Urinary bladder (tissue), 4 donors: ENCODE data around the gene SPP1. TPM values are rescaled to one million over a fixed set of nuclear protein-coding genes. Genes with fewer than 3 reads are reported as not detected.

Experiments
- DNase-seq: peaks from one replicate; pipeline ENCODE4 v3.0.0-alpha.2; 2015; ENCODE audit errors: extremely low spot score
- H3K27ac ChIP-seq: one replicate; pipeline ENCODE4 v1.5.1; 2013; ENCODE audit warnings: low read depth, mild to moderate bottlenecking, moderate library complexity
- H3K36me3 ChIP-seq: one replicate; pipeline ENCODE4 v1.6.1; 2013; ENCODE audit warnings: mild to moderate bottlenecking, moderate library complexity; ENCODE audit not compliant: insufficient read depth
- H3K4me1 ChIP-seq: one replicate; pipeline ENCODE4 v1.6.1; 2013; ENCODE audit warnings: mild to moderate bottlenecking, moderate library complexity; ENCODE audit not compliant: insufficient read depth
- H3K4me3 ChIP-seq: one replicate; pipeline ENCODE4 v1.5.1; 2013; ENCODE audit warnings: low read depth, low read length
- WGBS: extraction: QIAGEN DNeasy Blood & Tissue Kit; methylation state at CpG from one replicate; pipeline ENCODE4 v1.1.7; 2013; 5-methylcytosine and 5-hydroxymethylcytosine counted together
- polyA plus RNA-seq: library from polyadenylated mRNA; stranded (reverse); fragments of 200-250 nt; gene quantifications from one replicate; pipeline ENCODE4 v1.2.3, GENCODE V29; 2013
- total RNA-seq: library from RNA; depleted of rRNA; stranded (reverse); fragments of >200 nt; gene quantifications from one replicate; pipeline ENCODE4 v1.2.3, GENCODE V29; 2014
- donor health status: healthy with polysubstance abuse.
- donor health status: healthy.

The SPP1 gene
- total and polyA plus RNA-seq, 2 donors: 20.6 to 76.1 TPM

DNA sequence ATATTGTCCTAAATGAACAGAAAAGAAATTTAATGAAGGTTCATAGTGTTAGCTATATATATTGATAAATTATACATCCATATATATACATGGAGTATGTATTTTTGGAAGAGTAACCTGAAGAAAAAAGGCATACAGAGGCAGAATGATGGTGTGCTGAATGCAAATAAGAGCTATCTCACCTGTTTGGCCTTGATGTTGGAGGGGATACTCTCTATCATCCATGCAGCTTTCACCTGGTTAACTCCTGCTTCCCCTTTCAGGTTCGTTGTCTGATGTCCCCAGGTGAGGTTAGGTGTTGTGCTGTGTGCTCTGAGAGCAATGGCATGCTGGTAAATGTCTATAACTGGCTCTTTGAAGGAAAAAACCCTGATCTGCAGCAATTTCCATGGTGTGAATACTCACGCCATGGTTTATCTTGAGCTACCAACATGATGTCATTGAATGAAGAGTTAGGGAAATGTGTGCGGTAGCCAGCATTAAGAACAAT is 31.8 kb upstream of the SPP1 start:
- Histone ChIP-seq H3K4me1 (no peaks in the 10 kb centered on the region), H3K36me3 (no peaks in the 10 kb centered on the region), H3K27ac (no peak overlapping the region), H3K4me3 (no peak overlapping the region)
- no peak for DNase-seq
- 90% methylated on average over 3 of the region's 3 CpGs for WGBS

DNA sequence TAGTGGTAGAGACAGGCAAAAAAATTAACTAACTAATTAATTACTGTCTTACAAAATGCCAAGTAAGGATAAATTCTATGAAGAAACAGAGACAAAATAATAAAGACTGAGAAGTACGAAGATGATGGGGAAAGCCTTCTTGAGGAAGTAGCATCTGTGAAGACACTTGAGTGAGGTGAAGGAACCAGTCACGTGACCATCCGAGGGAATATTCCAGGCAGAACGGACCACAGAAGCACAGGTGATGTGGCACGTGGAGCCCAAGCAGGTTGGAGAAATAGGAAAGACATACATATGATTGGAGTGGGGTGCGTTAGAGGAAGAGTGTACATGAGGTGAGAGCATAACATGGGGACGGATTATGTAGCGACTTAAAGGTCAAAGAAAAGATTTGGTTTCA is 30.5 kb upstream of the SPP1 start:
- Histone ChIP-seq H3K4me1 (no peaks in the 10 kb centered on the region), H3K36me3 (no peaks in the 10 kb centered on the region), H3K27ac (no peak overlapping the region), H3K4me3 (no peak overlapping the region)
- WGBS: 92% methylated on average over 8 of the region's 8 CpGs
- DNase-seq: no peak

DNA sequence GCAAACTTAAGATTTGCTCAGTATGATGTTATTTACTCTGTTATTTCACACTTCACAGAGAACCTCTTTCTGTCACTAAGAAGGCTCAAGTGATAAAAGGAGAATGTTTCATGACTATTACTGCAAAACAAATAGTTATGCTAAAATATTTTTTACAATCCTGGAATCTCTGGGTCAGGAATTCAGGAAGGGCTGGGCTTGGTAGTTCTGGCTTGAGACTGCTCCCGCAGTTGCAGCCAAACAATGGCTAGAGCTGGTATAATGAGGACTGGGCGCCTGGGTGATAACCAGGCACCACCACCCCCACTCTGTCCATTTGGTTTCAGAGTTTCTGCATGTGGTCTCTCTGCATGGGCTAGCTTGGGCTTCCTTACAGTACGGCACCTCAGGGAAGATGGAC is 28.7 kb upstream of the SPP1 start:
- Histone ChIP-seq H3K36me3 (no peaks in the 10 kb centered on the region), H3K4me3 (no peak overlapping the region), H3K4me1 (no peaks in the 10 kb centered on the region), H3K27ac (no peak overlapping the region)
- no peak for DNase-seq
- 86% methylated on average over 3 of the region's 3 CpGs for whole genome bisulfite sequencing

DNA sequence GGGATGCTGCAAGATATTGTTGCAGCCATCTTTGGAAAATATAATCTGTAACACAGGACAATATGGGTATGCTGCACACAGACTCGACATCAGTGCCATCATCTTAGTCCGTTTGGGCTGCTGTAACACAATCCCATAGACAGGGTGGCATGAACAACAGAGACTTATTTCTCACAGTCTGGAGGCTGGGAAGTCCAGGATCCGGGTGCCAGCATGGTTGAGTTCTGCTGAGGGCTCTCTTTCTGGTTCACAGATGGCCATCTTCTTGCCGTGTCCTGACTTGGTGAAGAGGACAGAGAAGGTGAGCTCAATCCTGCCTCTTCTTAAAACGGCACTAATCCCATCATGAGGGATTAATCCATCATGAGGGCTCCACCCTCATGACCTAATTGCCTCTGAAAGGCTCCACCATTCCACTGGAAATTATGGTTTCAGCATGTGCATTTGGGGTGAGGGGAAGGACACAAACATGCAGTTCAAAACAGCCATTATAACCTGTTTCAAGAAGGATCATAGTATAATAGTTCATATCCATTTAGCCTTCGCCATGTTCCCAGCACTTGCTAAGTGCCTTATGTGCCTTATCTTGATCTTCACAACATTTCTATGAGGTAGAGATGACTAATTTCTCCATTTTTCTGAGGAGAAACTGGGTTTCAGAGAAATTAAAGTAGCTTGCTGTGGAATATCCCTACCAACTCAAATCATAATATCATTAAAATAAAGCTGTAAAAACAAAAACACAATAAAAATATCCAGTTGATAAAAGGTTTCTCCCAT is 27.9 kb upstream of the SPP1 start:
- H3K4me3 ChIP-seq: no peak overlapping the region
- no peaks in the 10 kb centered on the region for H3K4me1 ChIP-seq
- DNase-seq: no peak
- H3K36me3 ChIP-seq: no peaks in the 10 kb centered on the region
- H3K27ac ChIP-seq: no peak overlapping the region
- WGBS: 74% methylated on average over 6 of the region's 6 CpGs

DNA sequence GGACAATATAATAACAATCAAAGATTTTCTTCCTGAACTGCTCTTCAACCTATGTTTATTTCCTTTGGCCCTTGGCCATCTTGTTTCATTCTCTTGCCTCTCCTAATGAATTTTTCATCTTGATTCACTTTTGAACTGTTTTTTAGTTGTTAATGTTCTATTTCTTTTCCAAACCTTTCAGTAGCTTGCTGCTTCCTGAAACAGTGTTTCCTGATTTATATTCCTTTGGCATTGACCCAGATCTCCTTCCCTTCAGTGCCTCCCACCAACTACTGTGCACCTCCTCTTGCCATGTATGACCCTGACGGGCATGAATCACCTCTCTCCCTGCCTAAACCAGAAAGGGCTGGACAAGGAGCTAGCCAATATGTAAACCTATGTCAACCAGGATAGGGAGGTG is 25.6 kb upstream of the SPP1 start:
- no peak for DNase-seq
- Histone ChIP-seq H3K4me3 (no peak overlapping the region), H3K27ac (no peak overlapping the region), H3K4me1 (no peaks in the 10 kb centered on the region), H3K36me3 (no peaks in the 10 kb centered on the region)
- WGBS: 61% methylated on average over 1 of the region's 1 CpG

DNA sequence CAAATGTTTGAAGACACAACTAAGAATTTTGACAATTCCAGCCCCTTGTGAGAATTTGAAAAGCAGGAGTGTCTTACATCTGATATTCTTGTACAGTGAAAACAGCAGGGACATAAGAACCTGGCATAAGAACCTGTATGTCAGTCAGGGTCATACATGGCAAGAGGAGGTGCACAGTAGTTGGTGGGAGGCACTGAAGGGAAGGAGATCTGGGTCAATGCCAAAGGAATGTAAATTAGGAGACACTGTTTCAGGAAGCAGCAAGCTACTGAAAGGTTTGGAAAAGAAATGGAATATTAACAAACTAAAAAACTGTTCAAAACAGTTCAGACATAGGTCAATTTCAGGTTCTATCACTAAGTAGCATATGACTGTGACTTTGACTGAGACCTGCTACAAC is 25.0 kb upstream of the SPP1 start:
- Histone ChIP-seq H3K27ac (no peak overlapping the region), H3K36me3 (no peaks in the 10 kb centered on the region), H3K4me1 (no peaks in the 10 kb centered on the region), H3K4me3 (no peak overlapping the region)
- no peak for DNase-seq

DNA sequence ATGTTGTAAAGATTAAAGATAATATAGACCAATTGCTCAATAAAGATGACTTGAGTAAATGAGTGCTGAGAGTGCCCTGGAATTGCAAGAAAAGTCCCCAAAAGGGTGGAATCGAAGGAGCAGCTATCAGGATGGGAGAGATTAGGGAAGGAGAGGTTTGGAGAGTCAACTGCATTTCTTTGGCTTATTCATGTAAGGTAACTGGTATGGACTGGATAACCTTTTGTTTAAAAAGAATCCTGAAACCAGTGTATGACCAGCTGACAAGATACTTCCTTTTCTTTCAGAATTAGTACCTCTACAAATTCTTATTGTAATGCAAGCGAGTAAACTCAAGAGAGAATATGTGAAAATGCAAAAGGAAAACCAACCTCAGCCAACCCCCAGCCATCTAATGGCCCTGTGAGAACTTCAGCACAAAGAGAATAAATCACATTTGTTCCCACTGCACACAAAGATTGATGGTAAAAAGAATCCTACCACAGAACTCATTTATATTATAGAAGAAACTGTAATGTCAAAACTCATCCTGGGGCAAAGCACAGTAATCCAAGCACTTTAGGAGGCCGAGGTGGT is 24.5 kb upstream of the SPP1 start:
- 85% methylated on average over 3 of the region's 3 CpGs for WGBS
- no peak for DNase-seq
- Histone ChIP-seq H3K27ac (no peak overlapping the region), H3K4me3 (no peak overlapping the region), H3K4me1 (no peaks in the 10 kb centered on the region), H3K36me3 (no peaks in the 10 kb centered on the region)

DNA sequence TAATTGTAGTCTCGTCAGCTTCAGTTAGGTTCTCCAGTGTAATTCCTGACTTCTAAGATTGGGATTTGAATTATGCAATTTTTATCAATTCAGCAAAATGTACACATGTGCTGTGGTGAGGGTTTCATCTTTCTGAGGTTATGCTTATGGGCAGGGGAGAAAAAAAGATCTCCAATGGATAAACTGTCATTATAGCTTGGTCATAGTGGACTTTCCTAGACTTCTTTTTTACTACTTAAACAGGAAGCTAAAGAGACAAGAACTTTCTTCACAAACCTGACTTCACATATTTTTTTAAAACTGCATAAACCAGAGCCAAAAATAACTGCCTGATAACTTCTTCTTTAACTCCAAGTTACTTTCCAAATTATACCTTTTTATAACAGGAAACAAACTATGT is 21.7 kb upstream of the SPP1 start:
- no peak overlapping the region for H3K4me3 ChIP-seq
- H3K27ac ChIP-seq: no peak overlapping the region
- H3K36me3 ChIP-seq: no peaks in the 10 kb centered on the region
- H3K4me1 ChIP-seq: no peaks in the 10 kb centered on the region
- 87% methylated on average over 1 of the region's 1 CpG for WGBS
- no peak for DNase-seq

DNA sequence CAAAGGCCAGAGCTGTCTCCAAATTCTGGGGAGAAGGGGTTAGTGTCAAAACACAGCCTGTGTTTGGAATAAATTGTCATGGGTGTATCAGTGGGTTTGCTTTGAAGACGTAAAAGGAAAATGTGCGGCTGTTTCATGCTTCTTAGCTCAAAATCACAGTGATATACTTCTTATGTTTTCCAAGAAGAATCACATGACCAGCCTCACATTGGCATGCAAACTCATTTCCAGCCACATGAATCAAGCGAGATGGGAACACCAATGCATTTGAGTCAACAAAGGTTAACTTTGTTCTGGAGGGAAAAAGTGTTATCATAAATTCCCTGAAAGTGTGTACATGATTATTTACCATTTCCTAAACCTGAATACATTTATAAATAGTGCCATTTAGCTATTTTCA is 19.0 kb upstream of the SPP1 start:
- H3K4me1 ChIP-seq: no peaks in the 10 kb centered on the region
- 54% methylated on average over 3 of the region's 3 CpGs for WGBS
- DNase-seq: no peak
- H3K27ac ChIP-seq: no peak overlapping the region
- H3K36me3 ChIP-seq: no peaks in the 10 kb centered on the region
- no peak overlapping the region for H3K4me3 ChIP-seq

DNA sequence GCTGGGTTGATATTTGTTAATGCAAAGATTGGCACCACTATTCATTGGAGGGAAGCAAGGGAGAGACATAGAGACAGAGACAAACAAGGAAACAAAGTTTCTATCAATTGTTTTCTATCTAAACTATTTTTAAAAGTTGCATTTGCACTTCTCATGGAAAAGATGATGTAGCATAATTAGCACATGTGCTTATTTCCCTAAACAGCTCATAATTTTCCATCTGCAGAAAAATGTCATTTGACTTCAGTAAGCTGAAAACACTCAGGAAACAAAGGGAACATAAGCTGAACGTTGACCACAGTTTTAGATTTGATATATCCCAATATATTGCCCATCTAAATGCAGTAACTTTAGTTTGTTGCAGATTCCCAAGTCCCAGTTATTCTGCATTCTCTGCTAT is 18.5 kb upstream of the SPP1 start:
- DNase-seq: no peak
- Histone ChIP-seq H3K4me3 (no peak overlapping the region), H3K27ac (no peak overlapping the region), H3K36me3 (no peaks in the 10 kb centered on the region), H3K4me1 (no peaks in the 10 kb centered on the region)
- 61% methylated on average over 1 of the region's 1 CpG for WGBS

DNA sequence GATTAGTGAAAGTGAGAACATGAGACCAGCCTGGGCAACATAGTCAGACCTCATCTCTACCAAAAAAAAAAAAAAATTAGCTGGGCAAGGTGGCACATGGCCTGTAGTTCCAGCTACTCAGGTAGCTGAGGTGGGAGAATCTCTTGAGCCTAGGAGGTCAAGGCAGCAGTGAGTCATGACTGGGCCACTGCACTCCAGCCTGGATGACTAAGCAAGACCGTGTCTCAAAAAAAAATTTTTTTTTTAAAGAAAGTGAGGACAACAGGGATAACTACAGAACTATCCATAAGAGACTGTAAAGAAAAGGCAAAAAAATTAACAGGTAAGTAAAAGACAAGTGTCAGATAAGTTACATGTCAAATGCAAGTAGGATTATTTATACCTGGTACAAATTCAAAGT is 13.5 kb upstream of the SPP1 start:
- no peak overlapping the region for H3K4me3 ChIP-seq
- H3K4me1 ChIP-seq: no peaks in the 10 kb centered on the region
- H3K36me3 ChIP-seq: no peaks in the 10 kb centered on the region
- WGBS: 55% methylated on average over 1 of the region's 1 CpG
- H3K27ac ChIP-seq: no peak overlapping the region
- no peak for DNase-seq

DNA sequence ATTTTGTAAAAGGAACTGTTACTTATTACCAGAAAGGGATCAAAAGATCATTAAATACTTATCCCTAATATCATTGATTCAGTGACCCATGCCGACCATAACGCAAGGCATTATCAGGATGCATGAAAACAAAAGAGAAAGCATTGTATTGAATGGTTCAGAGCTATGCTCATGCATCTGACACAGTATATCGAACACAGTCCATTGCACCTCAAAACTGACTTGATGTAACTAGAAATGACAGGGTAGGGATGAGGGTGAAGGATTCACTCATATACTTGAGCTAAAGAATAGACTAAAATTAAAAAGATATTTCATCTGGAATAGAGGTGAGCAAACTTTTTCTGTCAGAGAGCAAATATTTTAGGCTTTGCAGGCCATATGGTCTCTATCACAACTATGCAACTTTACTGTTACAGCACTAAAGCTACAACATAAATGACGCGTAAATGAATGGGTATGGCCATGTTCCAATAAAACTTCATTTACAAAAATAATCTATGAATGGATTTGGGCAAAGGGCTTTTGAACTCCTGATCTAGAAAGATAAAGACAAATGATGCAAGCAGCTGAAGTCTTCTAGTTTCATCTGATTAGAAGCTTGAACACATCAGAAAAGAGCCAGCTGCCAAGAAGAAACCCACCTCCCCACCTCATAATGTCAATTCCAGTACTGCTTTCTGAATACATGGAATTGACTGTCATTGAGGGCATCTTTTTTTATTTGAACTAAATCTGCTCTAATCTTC is 12.9 kb upstream of the SPP1 start:
- Histone ChIP-seq H3K27ac (no peak overlapping the region), H3K36me3 (no peaks in the 10 kb centered on the region), H3K4me3 (no peak overlapping the region), H3K4me1 (no peaks in the 10 kb centered on the region)
- DNase-seq: no peak
- 66% methylated on average over 5 of the region's 5 CpGs for WGBS

DNA sequence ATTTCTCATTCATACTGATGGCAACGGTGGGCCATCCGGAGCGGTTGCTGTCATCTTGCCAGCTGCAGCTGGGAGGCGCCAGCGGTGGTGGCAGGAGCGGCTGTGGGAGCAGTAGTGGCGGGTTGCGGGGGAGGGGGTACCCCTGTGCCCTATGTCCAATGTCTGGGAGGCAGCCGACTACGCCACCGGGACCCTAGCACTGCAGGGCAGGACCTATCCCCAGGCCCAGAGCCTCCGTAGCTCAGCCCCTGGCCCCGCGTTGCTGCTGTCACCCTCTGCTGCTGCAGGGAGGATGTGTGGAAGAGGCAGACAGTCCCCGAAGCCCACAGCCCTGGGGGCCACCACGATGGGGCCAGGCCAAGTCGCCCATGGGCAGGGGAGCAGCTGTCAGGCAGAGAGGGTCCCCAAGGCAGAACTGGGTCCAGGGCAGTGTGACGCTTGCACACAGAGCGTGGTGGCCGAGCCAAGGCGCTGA is 10.0 kb upstream of the SPP1 start:
- 92% methylated on average over 21 of the region's 21 CpGs for WGBS
- no peak for DNase-seq
- no peak overlapping the region for H3K4me3 ChIP-seq
- H3K27ac ChIP-seq: no peak overlapping the region
- no peaks in the 10 kb centered on the region for H3K36me3 ChIP-seq
- no peaks in the 10 kb centered on the region for H3K4me1 ChIP-seq

DNA sequence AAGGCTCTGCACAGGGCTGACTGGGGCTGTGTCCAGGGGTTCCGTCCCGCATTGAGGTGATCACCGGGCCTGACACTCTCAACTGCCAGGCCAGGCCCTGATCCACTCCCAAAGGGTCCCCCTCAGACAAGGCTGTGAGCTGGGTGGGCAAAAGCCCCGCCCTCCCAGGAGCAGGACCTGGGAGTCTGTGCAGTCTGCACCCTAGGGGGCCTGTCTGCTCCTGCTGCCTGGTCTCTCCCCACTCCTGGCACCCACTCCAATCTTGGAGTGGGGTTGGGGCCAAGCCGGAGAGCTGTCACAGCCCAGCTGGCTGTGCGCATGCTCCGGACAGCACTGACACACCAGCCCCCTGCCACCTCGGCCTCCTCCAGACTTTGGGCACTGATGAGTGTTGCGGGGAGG is 9.4 kb upstream of the SPP1 start:
- H3K4me1 ChIP-seq: no peaks in the 10 kb centered on the region
- WGBS: 96% methylated on average over 9 of the region's 9 CpGs
- no peak for DNase-seq
- no peaks in the 10 kb centered on the region for H3K36me3 ChIP-seq
- no peak overlapping the region for H3K4me3 ChIP-seq
- H3K27ac ChIP-seq: no peak overlapping the region
